Smooth muscle cell (in vitro differentiated cells): ENCODE results near the gene TBX5. TPM values are rescaled to one million over a fixed set of nuclear protein-coding genes. Genes with fewer than 3 reads are reported as not detected.

Experiments
- DNase-seq: peaks from one replicate; lab custom pipeline; 2025; ENCODE audit not compliant: unreplicated experiment; lab: John Stamatoyannopoulos, UW
- H2AFZ ChIP-seq: fragments of 200-600 bp; sonication (generic); 2 replicates; pipeline ENCODE4 v1.6.0; 2016; ENCODE audit warnings: antibody characterized with exemption, low read depth, mild to moderate bottlenecking
- H3F3A ChIP-seq: fragments of 200-600 bp; sonication (generic); 2 replicates; pipeline ENCODE4 v1.6.0; 2017; ENCODE audit warnings: antibody characterized with exemption, low read depth
- H3K27ac ChIP-seq: fragments of 200-600 bp; sonication (generic); 2 replicates; pipeline ENCODE4 v1.5.1; 2016; ENCODE audit warnings: low read depth, mild to moderate bottlenecking
- H3K27me3 ChIP-seq: fragments of 200-600 bp; sonication (generic); 2 replicates; pipeline ENCODE4 v1.6.1; 2016; ENCODE audit warnings: low read depth, mild to moderate bottlenecking
- H3K36me3 ChIP-seq: fragments of 200-600 bp; sonication (generic); 2 replicates; pipeline ENCODE4 v1.5.1; 2016; ENCODE audit warnings: low read depth
- H3K4me1 ChIP-seq: fragments of 200-600 bp; sonication (generic); 2 replicates; pipeline ENCODE4 v1.5.1; 2016; ENCODE audit warnings: low read depth
- H3K4me2 ChIP-seq: fragments of 200-600 bp; sonication (generic); 2 replicates; pipeline ENCODE4 v1.6.0; 2016; ENCODE audit warnings: mild to moderate bottlenecking
- H3K4me3 ChIP-seq: fragments of 200-600 bp; sonication (generic); 2 replicates; pipeline ENCODE4 v1.5.1; 2016; ENCODE audit warnings: mild to moderate bottlenecking
- H3K79me2 ChIP-seq: fragments of 200-600 bp; sonication (generic); 2 replicates; pipeline ENCODE4 v1.6.0; 2016; ENCODE audit warnings: low read depth, mild to moderate bottlenecking
- H3K9ac ChIP-seq: fragments of 200-600 bp; sonication (generic); 2 replicates; pipeline ENCODE4 v1.6.0; 2016; ENCODE audit warnings: low read depth
- H3K9me3 ChIP-seq: fragments of 200-600 bp; sonication (generic); replicated peaks from 2 replicates; pipeline ENCODE4 v1.5.1; 2016; ENCODE audit warnings: low read depth
- H4K20me1 ChIP-seq: fragments of 200-600 bp; sonication (generic); 2 replicates; pipeline ENCODE4 v1.6.0; 2016; ENCODE audit warnings: low read depth
- WGBS: methylation state at CpG from one replicate; pipeline ENCODE4 v1.1.7; 2016; ENCODE audit warnings: low lambda C conversion rate; 5-methylcytosine and 5-hydroxymethylcytosine counted together
- polyA plus RNA-seq: library from polyadenylated mRNA; unstranded; fragments of >200 nt; fragmentation: Nextera tagmentation; extraction: Ambion mirVana; gene quantifications from 2 replicates; pipeline ENCODE4 v1.2.1, GENCODE V29; 2016
- total RNA-seq: library from RNA; depleted of rRNA; stranded (reverse); fragments of >200 nt; gene quantifications from 2 replicates; pipeline ENCODE4 v1.2.3, GENCODE V29; 2014
- TF ChIP-seq, protein P1 (sequence below): fragments of 200-600 bp; sonication (generic); IDR thresholded peaks from 2 replicates; pipeline ENCODE4 v1.5.1; 2017; ENCODE audit warnings: borderline replicate concordance, mild to moderate bottlenecking, antibody characterized with exemption; ENCODE audit not compliant: insufficient read depth, poor library complexity, severe bottlenecking

TBX5 gene
- total and polyA plus RNA-seq, 2 experiments from 2014 or later: not detected

DNA sequence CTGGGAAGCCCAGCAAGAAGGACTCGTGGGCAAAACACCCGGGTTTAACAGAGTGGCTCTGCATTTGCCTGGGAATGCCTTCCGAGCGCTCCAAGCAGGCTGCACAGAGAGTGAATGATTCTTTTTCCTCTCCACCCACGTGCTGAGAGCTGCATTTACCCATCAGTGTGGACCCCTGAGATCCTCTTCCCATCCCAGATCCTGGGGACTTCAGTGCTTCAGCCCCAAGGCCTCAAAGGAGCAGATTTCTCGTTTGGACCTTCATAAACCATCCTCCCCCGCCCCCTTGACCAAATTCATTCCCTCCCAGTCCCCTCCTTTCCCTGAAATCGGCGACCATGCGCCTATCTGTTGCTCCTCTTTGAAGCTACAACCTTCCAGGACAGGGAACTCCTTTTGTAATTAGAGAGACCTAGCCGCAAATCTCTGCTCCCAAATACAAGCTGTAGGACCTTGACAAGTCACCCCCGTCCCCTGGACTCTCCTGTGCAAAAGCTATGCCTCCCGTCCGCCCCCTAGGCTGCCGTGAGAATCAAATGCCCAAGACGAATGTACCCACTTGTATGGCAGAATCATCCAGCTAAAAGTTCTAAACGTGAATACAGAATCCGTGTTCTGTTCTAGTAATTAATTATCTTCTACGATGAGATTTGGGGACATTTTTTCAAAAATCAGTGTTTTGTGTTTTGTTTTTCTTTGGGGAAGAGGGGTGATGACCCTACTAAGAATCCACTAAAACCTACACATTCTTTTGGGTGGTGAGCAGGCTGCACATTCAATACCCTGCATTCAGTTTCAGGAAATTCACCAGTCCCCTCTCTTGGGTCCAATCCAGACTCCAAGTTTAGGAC is 8.8 kb downstream of the TBX5 start:
- Histone ChIP-seq H4K20me1 (no peaks in the 10 kb centered on the region), H3K9ac (no peak overlapping the region), H3K4me3 (peak overlapping the region; percentile 45), H3K27ac (no peak overlapping the region), H3K4me2 (peak overlapping the region; percentile 82), H3K79me2 (no peaks in the 10 kb centered on the region), H3F3A (no peaks in the 10 kb centered on the region), H2AFZ (no peak overlapping the region), H3K4me1 (peaks cover 5% of the 10 kb centered on the region), H3K9me3 (no peaks in the 10 kb centered on the region), H3K36me3 (no peaks in the 10 kb centered on the region), H3K27me3 (peaks cover 100% of the 10 kb centered on the region)
- WGBS: 18% methylated on average over 19 of the region's 19 CpGs
- DNase-seq: no peak
- TF ChIP-seq, protein P1, sequence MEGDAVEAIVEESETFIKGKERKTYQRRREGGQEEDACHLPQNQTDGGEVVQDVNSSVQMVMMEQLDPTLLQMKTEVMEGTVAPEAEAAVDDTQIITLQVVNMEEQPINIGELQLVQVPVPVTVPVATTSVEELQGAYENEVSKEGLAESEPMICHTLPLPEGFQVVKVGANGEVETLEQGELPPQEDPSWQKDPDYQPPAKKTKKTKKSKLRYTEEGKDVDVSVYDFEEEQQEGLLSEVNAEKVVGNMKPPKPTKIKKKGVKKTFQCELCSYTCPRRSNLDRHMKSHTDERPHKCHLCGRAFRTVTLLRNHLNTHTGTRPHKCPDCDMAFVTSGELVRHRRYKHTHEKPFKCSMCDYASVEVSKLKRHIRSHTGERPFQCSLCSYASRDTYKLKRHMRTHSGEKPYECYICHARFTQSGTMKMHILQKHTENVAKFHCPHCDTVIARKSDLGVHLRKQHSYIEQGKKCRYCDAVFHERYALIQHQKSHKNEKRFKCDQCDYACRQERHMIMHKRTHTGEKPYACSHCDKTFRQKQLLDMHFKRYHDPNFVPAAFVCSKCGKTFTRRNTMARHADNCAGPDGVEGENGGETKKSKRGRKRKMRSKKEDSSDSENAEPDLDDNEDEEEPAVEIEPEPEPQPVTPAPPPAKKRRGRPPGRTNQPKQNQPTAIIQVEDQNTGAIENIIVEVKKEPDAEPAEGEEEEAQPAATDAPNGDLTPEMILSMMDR: no peak

DNA sequence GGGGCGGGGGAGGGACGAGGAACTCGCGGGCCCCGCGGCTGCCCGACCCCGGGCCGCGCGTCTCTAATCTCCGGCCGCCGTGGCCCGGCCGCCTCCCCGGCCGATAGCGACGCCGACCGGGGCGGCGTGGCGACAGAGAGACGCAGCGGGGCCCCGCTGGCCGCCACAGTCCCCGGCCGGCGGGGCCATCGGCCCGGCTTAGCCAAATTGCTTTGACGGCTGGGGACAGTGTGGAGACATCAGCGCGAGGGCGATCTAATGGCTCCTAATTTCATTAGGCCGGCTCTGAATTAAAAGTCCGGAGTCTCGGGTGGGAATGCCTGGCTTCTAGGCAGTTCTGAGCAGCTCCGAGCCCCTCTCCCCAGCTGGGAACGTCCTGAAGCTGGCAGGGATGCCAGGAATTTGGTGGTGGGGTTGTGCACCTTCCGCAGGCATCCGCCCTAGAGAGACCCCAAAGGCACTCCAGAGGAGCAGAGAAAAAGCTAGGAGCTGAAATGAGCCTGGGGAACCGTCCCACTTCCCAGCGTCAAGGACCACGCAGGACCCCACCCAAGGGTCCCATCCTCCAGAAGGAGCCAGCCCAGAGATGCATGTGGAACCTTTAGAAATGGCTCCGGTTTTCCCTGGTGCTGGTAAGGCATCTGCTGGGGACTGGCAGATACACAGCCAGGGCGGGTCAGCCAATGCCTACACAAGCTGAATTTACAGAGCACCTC is 9.6 kb downstream of the TBX5 start:
- no peak overlapping the region for H3K9ac ChIP-seq
- 4% methylated on average over 42 of the region's 50 CpGs for WGBS
- no peaks in the 10 kb centered on the region for H3F3A ChIP-seq
- H3K27me3 ChIP-seq: peaks cover 100% of the 10 kb centered on the region
- peak overlapping the region; percentile 45 for H3K4me3 ChIP-seq
- TF ChIP-seq, protein P1: no peak
- peaks cover 5% of the 10 kb centered on the region for H3K4me1 ChIP-seq
- DNase-seq: no peak
- no peaks in the 10 kb centered on the region for H3K79me2 ChIP-seq
- H3K36me3 ChIP-seq: no peaks in the 10 kb centered on the region
- peak overlapping the region; percentile 82 for H3K4me2 ChIP-seq
- no peaks in the 10 kb centered on the region for H3K9me3 ChIP-seq
- peak overlapping the region; percentile 49 for H2AFZ ChIP-seq
- H4K20me1 ChIP-seq: no peaks in the 10 kb centered on the region
- H3K27ac ChIP-seq: no peak overlapping the region

DNA sequence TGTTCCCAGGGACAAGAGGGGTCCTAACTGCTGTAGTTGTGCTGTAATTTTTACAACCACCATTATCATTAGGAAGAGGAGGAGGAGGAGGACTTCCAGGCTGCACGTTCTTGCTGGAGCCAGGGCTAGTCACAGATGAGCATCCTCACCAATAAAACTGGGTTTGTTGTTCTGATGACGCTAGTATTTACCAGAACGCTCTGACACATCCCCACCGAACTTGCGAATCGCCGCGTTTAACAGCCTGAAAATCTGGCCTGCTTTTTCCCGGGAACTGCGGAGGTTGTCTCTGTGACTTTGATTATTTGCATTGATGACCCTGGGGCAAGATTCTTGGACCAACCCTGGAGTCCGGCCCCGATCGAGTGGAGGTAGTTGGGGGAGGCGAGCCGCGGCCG is 10.2 kb downstream of the TBX5 start:
- H3K9ac ChIP-seq: no peak overlapping the region
- H3F3A ChIP-seq: no peaks in the 10 kb centered on the region
- H3K4me2 ChIP-seq: peak overlapping the region; percentile 82
- peaks cover 100% of the 10 kb centered on the region for H3K27me3 ChIP-seq
- peak overlapping the region; percentile 49 for H2AFZ ChIP-seq
- no peaks in the 10 kb centered on the region for H4K20me1 ChIP-seq
- DNase-seq: no peak
- 2% methylated on average over 13 of the region's 17 CpGs for WGBS
- H3K4me1 ChIP-seq: peaks cover 5% of the 10 kb centered on the region
- no peaks in the 10 kb centered on the region for H3K36me3 ChIP-seq
- H3K9me3 ChIP-seq: no peaks in the 10 kb centered on the region
- peak overlapping the region; percentile 45 for H3K4me3 ChIP-seq
- TF ChIP-seq, protein P1: no peak
- no peak overlapping the region for H3K27ac ChIP-seq
- H3K79me2 ChIP-seq: no peaks in the 10 kb centered on the region
